GM18498 (cell line): ENCODE measurements around the gene CDK15.

Experiments
- ATAC-seq: cut with Tn5 transposase; IDR thresholded peaks from one replicate; pipeline ENCODE4 v1.9.1; 2021; ENCODE audit warnings: mild to moderate bottlenecking, moderate library complexity; ENCODE audit not compliant: unreplicated experiment

The CDK15 gene

GRCh38 chr2:201932511-201932910 lies 126.2 kb downstream of the CDK15 start:
- no peak for ATAC-seq

GRCh38 chr2:201933792-201934237 lies 127.5 kb downstream of the CDK15 start:
- ATAC-seq = no peak

- ATAC-seq = no peak
Measured at GRCh38 chr2:201936817-201937216, 130.5 kb downstream of the CDK15 start.

GRCh38 chr2:201937343-201937742 lies 131.0 kb downstream of the CDK15 start:
- no peak for ATAC-seq

GRCh38 chr2:201938156-201938775 lies 131.9 kb downstream of the CDK15 start:
- no peak for ATAC-seq

GRCh38 chr2:201938781-201939180 lies 132.4 kb downstream of the CDK15 start:
- ATAC-seq = no peak

GRCh38 chr2:201939453-201939941 lies 133.2 kb downstream of the CDK15 start:
- ATAC-seq = no peak

GRCh38 chr2:201942531-201942930 lies 136.2 kb downstream of the CDK15 start:
- no peak for ATAC-seq
